H1 (cell line): Measurements from ENCODE around the gene SLCO4A1. TPM values are rescaled to one million over a fixed set of nuclear protein-coding genes. Genes with fewer than 3 reads are reported as not detected.
A peak's percentile ranks its signal among the peaks of the same experiment; 100 is the strongest.

Experiments
- CTCF ChIA-PET: fragments of 300-600 bp; sonication (Branson Sonifier 250); formaldehyde crosslinking; loops from one replicate; lab custom pipeline; 2021; ENCODE audit not compliant: partially characterized antibody; lab: Charles Lee
- POLR2A ChIA-PET: fragments of 300-600 bp; sonication (Branson Sonifier 250); formaldehyde crosslinking; loops from one replicate; lab custom pipeline; 2021; ENCODE audit warnings: inconsistent platforms; ENCODE audit not compliant: partially characterized antibody; lab: Charles Lee
- DNase-seq, 2 experiments: peaks; one replicate each; pipeline versions ENCODE4 v3.0.0 to v3.0.0-alpha.2; 2010 to 2022; ENCODE audit warnings: low spot score in 2 of 2, low read depth in 1 of 2, mixed read lengths in 1 of 2
- FAIRE-seq: peaks from 2 replicates; lab custom pipeline; 2011; peaks lifted over from hg19 to GRCh38; lab: Jason Lieb, UNC
- H2AFZ ChIP-seq: 2 replicates; pipeline ENCODE4 v1.8.1; 2012; ENCODE audit warnings: low read length, inconsistent platforms
- H2AK5ac ChIP-seq: 2 replicates; pipeline ENCODE4 v1.6.1; 2013; ENCODE audit warnings: low read depth, low read length
- H2BK120ac ChIP-seq: replicated peaks from 2 replicates; pipeline ENCODE3; 2013; ENCODE audit warnings: low read depth, low read length, inconsistent platforms
- H2BK12ac ChIP-seq: 2 replicates; pipeline ENCODE4 v1.6.1; 2013; ENCODE audit warnings: low read depth, low read length
- H2BK15ac ChIP-seq: 2 replicates; pipeline ENCODE4 v1.6.1; 2013; ENCODE audit warnings: low read length
- H2BK20ac ChIP-seq: 2 replicates; pipeline ENCODE4 v1.6.1; 2013; ENCODE audit warnings: low read length
- H2BK5ac ChIP-seq: 2 replicates; pipeline ENCODE4 v1.6.1; 2013; ENCODE audit warnings: low read depth, low read length
- H3K14ac ChIP-seq: 2 replicates; pipeline ENCODE4 v1.6.1; 2013; ENCODE audit warnings: inconsistent platforms; ENCODE audit not compliant: insufficient read length
- H3K18ac ChIP-seq: 2 replicates; pipeline ENCODE4 v1.6.1; 2013; ENCODE audit warnings: low read length; ENCODE audit errors: extremely low read depth
- H3K23ac ChIP-seq: 2 replicates; pipeline ENCODE4 v1.6.1; 2013; ENCODE audit warnings: inconsistent platforms; ENCODE audit not compliant: insufficient read length
- H3K23me2 ChIP-seq: 2 replicates; pipeline ENCODE4 v1.6.1; 2013; ENCODE audit warnings: low read depth, low read length
- H3K27ac ChIP-seq: 2 replicates; pipeline ENCODE4 v1.6.1; 2011; ENCODE audit warnings: low read depth, low read length, inconsistent platforms
- H3K27me3 ChIP-seq, 4 experiments: replicated peaks in 1 of 4; 1 replicate in 1 of 4; 2 replicates in 3 of 4; pipeline versions ENCODE4 v1.6.1 to v1.8.1; 2011 to 2013; ENCODE audit warnings: low read length in 3 of 4, mild to moderate bottlenecking in 3 of 4, inconsistent platforms in 2 of 4, mixed read lengths in 2 of 4, moderate library complexity in 1 of 4; ENCODE audit not compliant: control insufficient read depth in 3 of 4, insufficient read depth in 3 of 4; ENCODE audit errors: extremely low read depth in 1 of 4
- H3K36me3 ChIP-seq, 4 experiments: 2 replicates each; pipeline versions ENCODE4 v1.6.1 to v1.8.1; 2011 to 2013; ENCODE audit warnings: mild to moderate bottlenecking in 4 of 4, low read length in 3 of 4, moderate library complexity in 2 of 4, control low read depth in 1 of 4, inconsistent platforms in 1 of 4; ENCODE audit not compliant: insufficient read depth in 4 of 4, control insufficient read depth in 2 of 4
- H3K4ac ChIP-seq: replicated peaks from 2 replicates; pipeline ENCODE3; 2013; ENCODE audit warnings: low read length, low read depth, mixed read lengths, inconsistent platforms; ENCODE audit not compliant: insufficient read length
- H3K4me1 ChIP-seq, 4 experiments: replicated peaks in 1 of 4; 1 replicate in 1 of 4; 2 replicates in 3 of 4; pipeline versions ENCODE4 v1.6.1 to v1.8.1; 2011 to 2013; ENCODE audit warnings: low read length in 3 of 4, inconsistent platforms in 2 of 4, mixed read lengths in 1 of 4; ENCODE audit not compliant: insufficient read depth in 4 of 4, control insufficient read depth in 3 of 4
- H3K4me2 ChIP-seq, 2 experiments: 2 replicates each; pipeline versions ENCODE4 v1.6.1 to v1.8.1; 2011 to 2013; ENCODE audit warnings: low read depth in 2 of 2, low read length in 2 of 2, control low read depth in 1 of 2, inconsistent platforms in 1 of 2, mild to moderate bottlenecking in 1 of 2; ENCODE audit not compliant: insufficient read depth in 1 of 2
- H3K4me3 ChIP-seq, 4 experiments: fragments of 200-600, 300-600 bp in 1 of 4; sonication (generic), shearing (Covaris generic), sonication (Bioruptor Twin) in 1 of 4; 2 replicates each; pipeline versions ENCODE4 v1.5.1 to v1.8.1; 2011 to 2016; ENCODE audit warnings: low read length in 4 of 4, low read depth in 3 of 4, control low read depth in 2 of 4, inconsistent platforms in 2 of 4, mild to moderate bottlenecking in 2 of 4, mixed read lengths in 1 of 4, moderate library complexity in 1 of 4; ENCODE audit not compliant: insufficient read depth in 2 of 4; ENCODE audit errors: extremely low read depth in 1 of 4
- H3K56ac ChIP-seq: replicated peaks from 2 replicates; pipeline ENCODE3; 2013; ENCODE audit warnings: low read depth, mild to moderate bottlenecking, mixed read lengths, low read length, inconsistent platforms; ENCODE audit not compliant: insufficient read length
- H3K79me1 ChIP-seq: 2 replicates; pipeline ENCODE4 v1.6.1; 2013; ENCODE audit warnings: low read depth, low read length, control low read depth
- H3K79me2 ChIP-seq, 2 experiments: 2 replicates each; pipeline versions ENCODE4 v1.6.1 to v1.8.1; 2012 to 2013; ENCODE audit warnings: low read length in 2 of 2, mild to moderate bottlenecking in 2 of 2, inconsistent platforms in 1 of 2; ENCODE audit not compliant: insufficient read depth in 2 of 2, control insufficient read depth in 1 of 2
- H3K9ac ChIP-seq, 4 experiments: replicated peaks in 1 of 4; 1 replicate in 1 of 4; 2 replicates in 3 of 4; pipeline versions ENCODE4 v1.6.1 to v1.8.1; 2011 to 2013; ENCODE audit warnings: low read depth in 3 of 4, low read length in 3 of 4, control low read depth in 2 of 4, mild to moderate bottlenecking in 2 of 4, moderate library complexity in 2 of 4, inconsistent platforms in 1 of 4; ENCODE audit errors: extremely low read depth in 1 of 4
- H3K9me3 ChIP-seq, 2 experiments: 2 replicates each; pipeline versions ENCODE4 v1.6.1 to v1.8.1; 2012 to 2013; ENCODE audit warnings: mild to moderate bottlenecking in 2 of 2, moderate library complexity in 2 of 2, control low read depth in 1 of 2, inconsistent platforms in 1 of 2, low read depth in 1 of 2, low read length in 1 of 2, mixed read lengths in 1 of 2; ENCODE audit not compliant: insufficient read depth in 2 of 2
- H4K20me1 ChIP-seq, 2 experiments: replicated peaks in 1 of 2; 2 replicates each; pipeline versions ENCODE3 to v1.8.1; 2011 to 2013; ENCODE audit warnings: inconsistent platforms in 2 of 2, low read length in 2 of 2, mild to moderate bottlenecking in 1 of 2; ENCODE audit not compliant: insufficient read depth in 2 of 2, control insufficient read depth in 1 of 2
- H4K5ac ChIP-seq: 2 replicates; pipeline ENCODE4 v1.6.1; 2013; ENCODE audit warnings: low read length, low read depth, mixed read lengths, inconsistent platforms; ENCODE audit not compliant: insufficient read length
- H4K8ac ChIP-seq: 2 replicates; pipeline ENCODE4 v1.8.0; 2013; ENCODE audit warnings: mild to moderate bottlenecking, moderate library complexity, low read length, inconsistent platforms; ENCODE audit not compliant: insufficient read depth; ENCODE audit errors: extremely low read depth
- H4K91ac ChIP-seq: replicated peaks from 2 replicates; pipeline ENCODE3; 2013; ENCODE audit warnings: low read length, mixed read lengths, inconsistent platforms; ENCODE audit not compliant: insufficient read length
- ATF3 ChIP-seq: IDR thresholded peaks from 2 replicates; pipeline ENCODE4 v1.6.1; 2011; ENCODE audit warnings: low read depth, mild to moderate bottlenecking, low read length; ENCODE audit not compliant: insufficient read depth
- CBX5 ChIP-seq: fragments of 300-800, 300-1000 bp; sonication (generic); IDR thresholded peaks from 2 replicates; pipeline ENCODE4 v1.7.1; 2016; ENCODE audit warnings: antibody characterized with exemption, low read length, low read depth
- KDM5A ChIP-seq: fragments of 200-600 bp; IDR thresholded peaks from 2 replicates; pipeline ENCODE4 v1.7.1; 2012; ENCODE audit warnings: mild to moderate bottlenecking, low read length, inconsistent platforms, mixed read lengths
- MAFK ChIP-seq: IDR thresholded peaks from 2 replicates; pipeline ENCODE4 v1.6.1; 2012; ENCODE audit warnings: low read depth, mild to moderate bottlenecking, improper control_type of control experiment, low read length
- NANOG ChIP-seq: IDR thresholded peaks from 2 replicates; pipeline ENCODE4 v1.6.1; 2011; ENCODE audit warnings: low read length, low read depth, mild to moderate bottlenecking, inconsistent platforms; ENCODE audit not compliant: insufficient read depth, poor library complexity, severe bottlenecking
- RFX5 ChIP-seq: IDR thresholded peaks from 2 replicates; pipeline ENCODE4 v1.6.1; 2011; ENCODE audit warnings: low read depth, low read length, improper control_type of control experiment, borderline replicate concordance
- SP1 ChIP-seq: IDR thresholded peaks from 2 replicates; pipeline ENCODE4 v1.6.1; 2011; ENCODE audit warnings: low read depth, low read length
- TAF7 ChIP-seq: optimal IDR thresholded peaks from 2 replicates; pipeline ENCODE3; 2011; ENCODE audit warnings: low read depth, mild to moderate bottlenecking, inconsistent platforms, low read length, moderate library complexity, borderline replicate concordance
- TBP ChIP-seq: IDR thresholded peaks from 2 replicates; pipeline ENCODE4 v1.6.1; 2011; ENCODE audit warnings: low read depth, low read length, improper control_type of control experiment
- YY1 ChIP-seq: IDR thresholded peaks from 2 replicates; pipeline ENCODE4 v1.6.1; 2011; ENCODE audit warnings: low read depth, mild to moderate bottlenecking, low read length
- ZNF274 ChIP-seq: IDR thresholded peaks from 2 replicates; pipeline ENCODE4 v1.7.0; 2012; ENCODE audit warnings: low read length, borderline replicate concordance; ENCODE audit errors: extremely low read depth
- WGBS, 2 experiments: shearing (Covaris generic) in 1 of 2; methylation state at CpG; one replicate each; pipeline versions ENCODE4 v1.1.6 to v1.1.7; 2013 to 2015; ENCODE audit warnings: low lambda C conversion rate in 2 of 2, mixed read lengths in 2 of 2, inconsistent platforms in 1 of 2, low coverage in 1 of 2, missing lambda C conversion rate in 1 of 2; ENCODE audit not compliant: insufficient replicate concordance in 2 of 2, insufficient coverage in 1 of 2, insufficient read length in 1 of 2; ENCODE audit errors: extremely low coverage in 1 of 2, missing lambda C conversion rate in 1 of 2; 5-methylcytosine and 5-hydroxymethylcytosine counted together
- polyA plus RNA-seq, 7 experiments: library from polyadenylated mRNA; depleted of rRNA in 3 of 7; stranded (reverse) in 5 of 7; unstranded in 2 of 7; fragments of >200 nt in 5 of 7; fragments of 200-250 nt in 2 of 7; gene quantifications; 1 replicate in 5 of 7; 2 replicates in 1 of 7; 4 replicates in 1 of 7; pipeline versions ENCODE4 v1.2.1 to v1.2.3, GENCODE V29; 2011 to 2013; ENCODE audit warnings: missing spikeins in 2 of 7, mixed read lengths in 2 of 7
- total RNA-seq: library from RNA; stranded (reverse); fragmentation: NEBNext Ultra II Directional; extraction: Animal tissue kit (Norgen Biotek cat#: 25700); gene quantifications from 2 replicates; pipeline ENCODE4 v1.2.1, GENCODE V29; 2021

Gene SLCO4A1
- total and polyA plus RNA-seq, 2 of the 8 experiments (the other 6 are each of a cell fraction or from before 2014, with no cell fraction given) = 10.5 to 18.5 TPM

DNA sequence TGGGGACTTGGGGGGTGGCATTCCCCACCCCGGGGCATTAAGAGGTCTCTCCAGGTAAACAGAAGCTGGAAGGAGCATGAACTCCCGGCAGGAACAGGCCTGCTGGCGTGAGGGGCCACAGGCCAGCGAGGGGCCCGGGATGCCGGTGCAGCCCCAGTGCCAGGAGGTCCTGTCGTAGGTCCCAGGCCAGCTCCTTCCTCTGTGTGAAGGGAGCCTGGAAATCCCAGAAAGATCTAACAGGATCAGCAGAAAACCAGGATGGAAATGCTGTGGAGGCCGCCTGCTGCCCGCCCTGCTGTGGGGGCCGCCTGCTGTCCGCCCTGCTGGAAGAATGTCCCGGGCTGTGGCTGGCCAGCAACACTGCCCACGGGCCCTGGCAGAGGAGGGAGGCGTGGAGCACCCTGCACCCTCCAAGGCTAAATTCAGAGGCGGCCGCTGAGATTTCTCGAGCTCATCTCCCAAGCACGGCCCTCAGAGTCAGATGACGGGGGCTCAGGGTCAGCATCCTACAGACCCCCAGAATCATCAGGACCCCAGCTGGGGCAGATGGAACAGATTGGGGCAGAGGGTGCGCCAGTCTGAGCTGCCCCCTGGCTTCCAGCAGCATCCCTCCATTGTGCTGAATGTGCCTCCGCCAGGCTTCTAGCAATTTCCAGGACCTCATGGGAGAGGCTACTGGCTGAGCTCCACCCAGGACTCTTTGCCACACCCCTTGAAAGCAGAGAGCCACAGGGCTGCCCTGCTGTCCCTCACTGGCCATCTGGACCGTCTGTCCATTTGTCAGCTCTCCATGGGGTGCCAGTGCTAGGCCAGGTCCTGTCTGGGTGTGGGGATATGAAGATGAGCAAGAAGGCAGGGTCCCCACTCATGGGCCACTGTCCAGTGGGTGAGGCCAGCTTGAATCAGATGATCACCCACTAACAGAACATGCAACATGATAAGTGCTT, 32.2 kb upstream of the SLCO4A1 start:
- Histone ChIP-seq H2BK12ac (no peak overlapping the region), H3K27ac (no peak overlapping the region), H2BK5ac (no peak overlapping the region), H3K9ac (no peak overlapping the region), H4K20me1 (no peaks in the 10 kb centered on the region), H3K14ac (no peak overlapping the region), H3K79me1 (no peaks in the 10 kb centered on the region), H4K5ac (no peak overlapping the region), H3K4me3 (no peak overlapping the region), H4K91ac (peak overlapping the region; percentile 71), H3K4me2 (no peak overlapping the region), H3K4me1 (peaks cover 6 to 20% (median 13%) of the 10 kb centered on the region in 4 experiments), H2BK20ac (no peak overlapping the region), H3K27me3 (no peaks in the 10 kb centered on the region), H2AFZ (no peak overlapping the region), H3K23me2 (no peaks in the 10 kb centered on the region), H3K18ac (no peak overlapping the region), H3K9me3 (no peaks in the 10 kb centered on the region; a peak in 1 of 4 replicates), H3K36me3 (no peaks in the 10 kb centered on the region), H3K79me2 (no peaks in the 10 kb centered on the region), H4K8ac (peak overlapping the region; percentile 4; the same call in 1 of the 2 replicates), H3K56ac (no peak overlapping the region), H3K23ac (no peak overlapping the region), H2BK120ac (no peak overlapping the region), H2AK5ac (peak overlapping the region; percentile 28; the same call in 1 of the 2 replicates), H3K4ac (no peak overlapping the region), H2BK15ac (no peak overlapping the region)
- ChIA-PET POLR2A (interaction anchor here (0.9 to 2.3 kb wide), 2 partner anchors 10 to 13 kb away, joined by 3 to 7 read pairs; no protein-coding TSS in a partner anchor), CTCF (interaction anchor here (0.7 to 2.8 kb wide), 15 partner anchors 9 to 369 kb away, joined by 3 to 15 read pairs (median 4); no protein-coding TSS in a partner anchor)
- WGBS, 2 experiments = 93% methylated on average over 22 of the region's 22 CpGs; no CpG with 5 or more reads in 1 of the 2 experiments
- FAIRE-seq (no peak), DNase-seq (no peak)
- TF ChIP-seq MAFK (no peak), KDM5A (no peak), NANOG (no peak), TBP (no peak), TAF7 (no peak), ZNF274 (no peak), YY1 (no peak), RFX5 (no peak), CBX5 (no peak), ATF3 (no peak), SP1 (no peak)
